Cardiac fibroblast (primary cell): ENCODE results near the gene PNMA3.
"Not testable (repeated sequence)": the region's sequence is repeated elsewhere in the genome, so short reads cannot be mapped to it uniquely, and the experiment has no call there.

Experiments used
- DNase-seq, 2 donors: peaks; one replicate each; pipeline versions ENCODE4 v3.0.0 to v3.0.0-alpha.2; 2010; ENCODE audit warnings: low read depth in 2 of 2
- H3K4me3 ChIP-seq, 2 donors: replicated peaks in 1 of 2; 1 replicate in 1 of 2; 2 replicates in 1 of 2; pipeline ENCODE4 v1.5.1; 2011; ENCODE audit warnings: low read depth in 2 of 2, low read length in 2 of 2, mild to moderate bottlenecking in 2 of 2, moderate library complexity in 1 of 2
- TF ChIP-seq, protein P1 (sequence below): IDR thresholded peaks from one replicate; pipeline ENCODE4 v1.5.1; 2011; ENCODE audit warnings: low read depth, mild to moderate bottlenecking, low read length, inconsistent platforms

Gene PNMA3

DNA sequence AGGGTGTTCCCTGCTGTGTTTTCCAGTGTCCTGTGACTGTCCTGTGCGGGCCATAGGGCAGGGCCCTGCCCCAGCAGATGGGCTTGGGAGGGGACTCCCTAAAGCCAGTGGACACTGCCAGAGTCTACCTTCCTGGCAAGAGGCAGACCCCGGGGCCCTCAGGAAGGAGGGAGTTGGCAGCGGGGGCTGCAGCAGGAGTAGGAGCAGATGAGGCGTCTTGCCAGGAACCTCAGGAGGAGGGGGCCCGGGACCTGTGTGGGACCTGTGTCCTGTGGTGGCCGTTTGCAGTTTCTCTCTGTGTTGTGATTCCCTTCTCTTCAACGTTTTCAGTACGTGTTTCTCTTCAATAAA, 3.8 kb downstream of the PNMA3 start:
- TF ChIP-seq, protein P1, sequence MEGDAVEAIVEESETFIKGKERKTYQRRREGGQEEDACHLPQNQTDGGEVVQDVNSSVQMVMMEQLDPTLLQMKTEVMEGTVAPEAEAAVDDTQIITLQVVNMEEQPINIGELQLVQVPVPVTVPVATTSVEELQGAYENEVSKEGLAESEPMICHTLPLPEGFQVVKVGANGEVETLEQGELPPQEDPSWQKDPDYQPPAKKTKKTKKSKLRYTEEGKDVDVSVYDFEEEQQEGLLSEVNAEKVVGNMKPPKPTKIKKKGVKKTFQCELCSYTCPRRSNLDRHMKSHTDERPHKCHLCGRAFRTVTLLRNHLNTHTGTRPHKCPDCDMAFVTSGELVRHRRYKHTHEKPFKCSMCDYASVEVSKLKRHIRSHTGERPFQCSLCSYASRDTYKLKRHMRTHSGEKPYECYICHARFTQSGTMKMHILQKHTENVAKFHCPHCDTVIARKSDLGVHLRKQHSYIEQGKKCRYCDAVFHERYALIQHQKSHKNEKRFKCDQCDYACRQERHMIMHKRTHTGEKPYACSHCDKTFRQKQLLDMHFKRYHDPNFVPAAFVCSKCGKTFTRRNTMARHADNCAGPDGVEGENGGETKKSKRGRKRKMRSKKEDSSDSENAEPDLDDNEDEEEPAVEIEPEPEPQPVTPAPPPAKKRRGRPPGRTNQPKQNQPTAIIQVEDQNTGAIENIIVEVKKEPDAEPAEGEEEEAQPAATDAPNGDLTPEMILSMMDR = no peak
- H3K4me3 ChIP-seq = no peak overlapping the region

DNA sequence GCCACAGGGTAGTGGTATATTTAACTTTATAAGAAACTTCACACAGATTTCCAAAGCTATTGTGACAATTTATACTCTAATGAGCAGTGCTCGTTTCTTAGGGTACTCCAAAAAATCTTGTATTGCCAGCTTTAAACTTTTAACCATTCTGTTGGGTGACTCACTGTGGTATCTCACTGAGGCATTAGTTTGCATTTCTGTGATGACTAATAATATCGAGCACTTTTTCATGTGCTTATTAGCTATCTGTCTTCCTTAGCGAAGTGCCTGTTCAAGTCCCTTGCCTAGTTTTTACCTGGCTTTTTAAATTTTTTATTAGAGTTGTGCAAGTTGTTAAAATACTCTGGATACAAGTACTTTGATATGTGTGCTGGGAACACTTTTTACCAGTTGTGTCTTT, 5.5 kb downstream of the PNMA3 start:
- TF ChIP-seq, protein P1 = no peak
- no peak overlapping the region for H3K4me3 ChIP-seq
- DNase-seq = peak; percentile 36 to 51

More for the DNA sequence above, 3.8 kb downstream of the PNMA3 start:
- no peak for DNase-seq

DNA sequence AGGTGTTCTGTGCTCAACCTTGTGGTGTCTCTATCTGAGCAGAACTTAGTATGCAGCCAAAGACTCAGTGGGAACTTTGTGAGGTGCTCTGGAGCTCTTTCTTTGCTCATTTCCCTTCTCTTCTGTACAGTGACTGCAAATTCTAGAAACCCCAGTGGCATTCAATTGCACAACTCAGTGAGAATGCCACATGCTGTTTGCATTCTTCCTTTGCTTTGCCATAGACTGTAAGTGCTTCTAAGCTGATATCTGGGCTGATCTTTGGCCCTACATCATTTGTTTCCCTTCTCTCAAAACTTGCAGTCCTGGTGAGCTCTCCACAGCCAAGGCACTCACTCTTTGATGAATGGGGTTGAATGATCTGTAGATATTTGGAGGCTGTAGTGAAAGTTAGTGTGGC, 7.0 kb downstream of the PNMA3 start:
- TF ChIP-seq, protein P1 = no peak
- DNase-seq = peak; percentile 5 to 38

DNA sequence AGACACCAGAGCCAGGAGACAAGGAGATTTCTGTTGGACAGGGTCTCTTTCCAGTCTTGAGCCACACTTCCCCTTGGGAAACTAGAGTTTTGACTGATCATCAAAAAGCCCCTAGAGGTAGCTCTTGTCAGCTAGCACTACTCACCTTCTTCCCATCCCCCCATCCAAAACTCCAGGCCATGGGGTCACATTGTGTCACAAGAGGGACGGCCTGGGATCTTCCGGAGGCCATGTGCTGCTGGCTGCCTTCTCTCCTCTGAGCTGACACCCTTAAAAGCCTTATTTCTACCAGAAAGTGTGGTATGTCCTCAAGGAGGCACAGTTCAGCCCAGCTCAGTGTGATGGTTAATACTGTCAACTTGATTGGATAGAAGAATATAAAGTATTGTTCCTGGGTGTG, 7.8 kb downstream of the PNMA3 start:
- no peak overlapping the region for H3K4me3 ChIP-seq
- TF ChIP-seq, protein P1 = no peak
- DNase-seq = no peak

More for the DNA sequence above, 7.0 kb downstream of the PNMA3 start:
- no peak overlapping the region for H3K4me3 ChIP-seq

DNA sequence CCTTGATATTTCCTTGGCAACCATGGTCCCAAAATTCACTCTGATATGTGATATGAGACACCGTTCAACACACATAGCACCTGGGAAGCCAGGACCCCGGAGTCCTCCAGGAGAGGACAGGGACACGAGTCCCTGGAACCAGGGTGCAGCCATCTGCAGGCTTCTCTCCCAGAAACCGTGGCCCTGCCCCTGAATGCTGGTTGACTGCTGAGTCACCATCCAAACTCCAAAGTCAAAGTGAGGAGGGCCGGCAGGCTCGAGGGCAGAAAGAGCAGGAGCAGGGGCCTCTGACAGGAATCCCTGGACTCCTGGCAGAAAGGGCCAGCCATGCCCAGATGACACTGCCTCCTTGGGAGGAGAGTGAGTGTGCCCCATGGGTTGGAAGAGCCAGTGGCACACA, 9.1 kb downstream of the PNMA3 start:
- TF ChIP-seq, protein P1 = no peak
- DNase-seq = no peak
- no peak overlapping the region for H3K4me3 ChIP-seq

DNA sequence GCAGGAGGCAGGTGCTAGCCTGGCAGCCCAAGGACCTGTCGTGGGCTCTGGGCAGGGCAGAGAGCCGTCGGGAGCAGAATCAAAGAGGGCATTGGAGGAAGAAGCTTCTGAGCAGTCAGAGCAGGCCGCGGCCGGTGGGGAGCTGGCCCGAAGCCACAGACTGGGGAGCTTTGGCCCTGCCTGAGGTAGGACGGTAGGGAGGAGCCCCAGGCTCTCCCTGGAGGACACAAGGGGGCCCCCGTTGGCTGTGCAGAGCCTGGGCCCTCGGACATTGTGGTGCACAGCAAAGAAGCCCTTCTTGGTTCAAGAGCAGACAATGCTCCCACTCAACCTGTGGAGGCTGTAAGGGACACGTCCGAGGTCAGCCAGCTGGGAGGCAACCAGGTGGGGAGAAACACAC, 10.1 kb downstream of the PNMA3 start:
- not testable (repeated sequence) for H3K4me3 ChIP-seq, DNase-seq

DNA sequence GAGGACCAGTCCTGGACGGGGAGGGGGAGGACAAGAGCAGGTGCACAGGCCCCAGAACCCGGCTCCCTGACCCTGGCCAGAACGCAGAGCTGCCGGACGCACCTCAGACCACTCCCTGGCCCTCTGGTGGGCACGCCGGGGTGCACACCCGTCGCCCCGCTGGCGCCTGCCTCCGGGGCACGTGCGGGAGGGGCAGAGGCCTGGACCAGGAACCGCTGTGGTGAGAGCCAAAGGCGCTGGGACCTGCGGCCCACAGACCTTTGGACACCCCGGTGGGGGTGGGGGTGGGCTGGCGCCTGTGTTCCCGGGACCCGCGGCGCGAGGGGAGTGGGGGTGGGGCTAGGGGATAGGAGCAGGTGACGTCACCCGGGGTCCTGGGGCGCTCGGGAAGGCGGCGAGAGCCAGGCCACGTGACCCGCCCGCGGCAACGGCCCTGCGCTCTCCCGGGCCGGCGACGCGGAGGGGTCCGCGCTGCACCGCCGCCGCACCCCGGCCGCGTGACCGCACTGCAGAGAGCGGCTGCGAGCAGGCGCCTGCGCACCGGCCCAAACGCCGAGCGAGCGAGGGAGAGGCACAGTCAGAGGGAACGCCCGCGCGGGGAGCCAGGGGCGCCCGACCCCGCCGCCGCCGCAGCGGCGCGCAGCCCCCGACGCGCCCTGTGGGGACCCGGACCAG, 15.8 kb downstream of the PNMA3 start, which contains the start of gene PNMA6A:
PNMA6A (plus strand) TSS at position 546 of the 675 bp plus-strand sequence. CDS start 609 bp downstream, outside the sequence.
- H3K4me3 ChIP-seq, DNase-seq: not testable (repeated sequence)

DNA sequence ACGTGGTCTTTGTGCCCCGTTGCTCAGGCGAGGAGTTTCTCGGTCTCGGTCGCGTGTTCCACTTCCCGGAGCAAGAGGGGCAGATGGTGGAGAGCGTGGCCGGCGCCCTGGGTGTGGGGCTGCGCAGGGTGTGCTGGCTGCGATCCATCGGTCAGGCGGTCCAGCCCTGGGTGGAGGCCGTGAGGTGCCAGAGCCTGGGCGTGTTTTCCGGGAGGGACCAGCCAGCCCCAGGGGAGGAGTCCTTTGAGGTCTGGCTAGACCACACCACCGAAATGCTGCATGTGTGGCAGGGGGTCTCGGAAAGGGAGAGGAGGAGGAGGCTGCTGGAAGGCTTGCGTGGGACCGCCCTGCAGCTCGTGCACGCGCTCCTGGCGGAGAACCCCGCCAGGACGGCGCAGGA, 17.1 kb downstream of the PNMA3 start:
- not testable (repeated sequence) for DNase-seq, H3K4me3 ChIP-seq
